NCI-H2029 (cell line): ENCODE data around the gene SHQ1.
A peak's percentile ranks its signal among the peaks of the same experiment; 100 is the strongest.
"Not testable (repeated sequence)": the region's sequence is repeated elsewhere in the genome, so short reads cannot be mapped to it uniquely, and the experiment has no call there.

Source experiments
- DNase-seq: peaks from one replicate; lab custom pipeline; 2025; lab: John Stamatoyannopoulos, UW

Gene SHQ1

GRCh38 chr3:72800869-72801268 is 47.4 kb downstream of the SHQ1 start:
- no peak for DNase-seq

GRCh38 chr3:72798552-72799195 is 49.6 kb downstream of the SHQ1 start:
- DNase-seq, result no peak

- peak; percentile 72 for DNase-seq
Observed at GRCh38 chr3:72797773-72798543, 50.3 kb downstream of the SHQ1 start.

- DNase-seq, result no peak
Observed at GRCh38 chr3:72794079-72794478, 54.2 kb downstream of the SHQ1 start.

- no peak for DNase-seq
Observed at GRCh38 chr3:72791161-72791560, 57.1 kb downstream of the SHQ1 start.

- no peak for DNase-seq
Observed at GRCh38 chr3:72789786-72790185, 58.5 kb downstream of the SHQ1 start.

- not testable (repeated sequence) for DNase-seq
Observed at GRCh38 chr3:72788232-72788631, 60.0 kb downstream of the SHQ1 start.

GRCh38 chr3:72786668-72787067 is 61.6 kb downstream of the SHQ1 start:
- DNase-seq, result no peak

- DNase-seq, result no peak
Observed at GRCh38 chr3:72784226-72784625, 64.0 kb downstream of the SHQ1 start.

- no peak for DNase-seq
Observed at GRCh38 chr3:72782521-72782920, 65.7 kb downstream of the SHQ1 start.

GRCh38 chr3:72769758-72770540 is 78.3 kb downstream of the SHQ1 start:
- DNase-seq, result no peak

GRCh38 chr3:72768936-72769335 is 79.3 kb downstream of the SHQ1 start:
- no peak for DNase-seq

GRCh38 chr3:72768481-72768880 is 79.8 kb downstream of the SHQ1 start:
- DNase-seq, result no peak

- no peak for DNase-seq
Observed at GRCh38 chr3:72768006-72768441, 80.2 kb downstream of the SHQ1 start.

- DNase-seq, result no peak
Observed at GRCh38 chr3:72766866-72767265, 81.4 kb downstream of the SHQ1 start.

GRCh38 chr3:72763751-72764440 is 84.3 kb downstream of the SHQ1 start:
- DNase-seq, result no peak

GRCh38 chr3:72761410-72761809 is 86.8 kb downstream of the SHQ1 start:
- no peak for DNase-seq

GRCh38 chr3:72760225-72760624 is 88.0 kb downstream of the SHQ1 start:
- no peak for DNase-seq

- no peak for DNase-seq
Observed at GRCh38 chr3:72756900-72757299, 91.3 kb downstream of the SHQ1 start.

- no peak for DNase-seq
Observed at GRCh38 chr3:72754582-72754981, 93.7 kb downstream of the SHQ1 start.

- no peak for DNase-seq
Observed at GRCh38 chr3:72753495-72753894, 94.8 kb downstream of the SHQ1 start.

GRCh38 chr3:72750405-72750965 is 97.8 kb downstream of the SHQ1 start:
- DNase-seq, result no peak
